CD4-positive, alpha-beta T cell treated with Interleukin-2 at 100 ng/mL for 4 hours (primary cell): Measurements from ENCODE around the gene DPP7.
A peak's percentile ranks its signal among the peaks of the same experiment; 100 is the strongest.

Experiments
- DNase-seq: peaks from one replicate; pipeline ENCODE4 v3.0.0-alpha.2; 2020; ENCODE audit warnings: low spot score

Gene DPP7

DNA sequence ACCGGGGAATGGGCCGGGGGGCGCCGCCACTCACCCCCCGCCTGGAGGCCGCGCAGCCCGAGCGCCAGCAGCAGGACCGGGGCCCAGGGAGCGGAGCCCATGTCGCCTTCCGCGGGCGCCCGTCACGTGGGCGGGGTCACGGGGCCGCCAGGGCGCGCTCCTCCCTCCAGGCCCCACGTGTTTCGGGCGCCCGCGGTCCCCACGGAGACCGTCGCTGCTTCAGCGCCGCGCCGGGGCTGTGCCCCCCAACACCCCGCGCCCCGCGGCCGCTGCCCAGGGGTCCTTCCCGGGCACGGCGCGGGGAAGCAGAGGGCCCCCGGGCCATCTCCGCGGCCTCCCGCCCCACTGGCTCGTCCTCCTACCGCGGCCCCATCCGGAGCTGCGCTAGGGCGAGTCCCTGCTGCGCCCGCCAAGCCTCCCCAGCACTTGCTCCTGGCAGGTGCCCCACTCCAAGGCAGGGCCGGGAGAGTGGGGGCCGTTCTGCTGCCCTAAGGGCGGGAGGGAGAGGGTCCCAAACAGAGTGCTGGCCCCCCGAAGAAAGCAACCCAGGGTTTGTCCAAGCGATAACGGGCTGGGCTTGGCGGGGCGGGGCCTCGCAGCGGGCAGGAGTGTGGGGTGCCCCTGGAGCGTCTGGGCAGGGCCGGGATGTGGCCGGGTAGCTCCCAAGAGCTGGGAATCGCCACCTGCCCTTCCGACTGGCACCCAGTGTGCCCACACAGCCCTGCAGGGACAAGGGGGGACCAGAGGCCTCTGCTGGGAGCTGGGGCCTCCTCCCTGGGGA, at the start of gene DPP7:
Gene DPP7, minus strand, starts transcription at position 121 of the 781 bp plus-strand sequence. Its CDS starts 20 bp downstream, at position 101.
- peak; percentile 76 for DNase-seq

- DNase-seq, result no peak
These were observed 49.3 kb upstream of the DPP7 start for GRCh38 chr9:137163805-137164204.

GRCh38 chr9:137163365-137163715, 48.8 kb upstream of the DPP7 start:
- no peak for DNase-seq

GRCh38 chr9:137162505-137163364, 48.2 kb upstream of the DPP7 start:
- no peak for DNase-seq

- DNase-seq, result no peak
These were observed 47.3 kb upstream of the DPP7 start for GRCh38 chr9:137161558-137162486.

- DNase-seq, result no peak
These were observed 46.4 kb upstream of the DPP7 start for GRCh38 chr9:137160716-137161557.

DNA sequence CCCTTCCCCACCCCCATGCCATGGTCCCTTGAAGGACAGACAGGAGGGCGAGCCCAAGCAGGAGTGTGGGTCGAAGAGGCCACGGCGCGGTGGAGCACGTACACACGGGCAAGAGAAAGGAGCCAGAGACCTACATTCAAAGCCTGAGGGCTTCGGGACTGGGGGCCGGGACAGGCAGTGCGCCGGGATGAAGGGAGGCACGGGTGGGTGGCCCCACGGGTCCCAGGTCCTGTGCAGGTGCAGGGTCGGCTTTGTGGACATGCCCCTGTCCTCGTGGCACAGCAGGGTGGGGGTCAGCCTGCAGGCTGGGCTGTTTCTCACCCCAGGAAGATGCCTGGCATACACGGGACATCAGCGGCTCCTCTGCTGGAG, 45.5 kb upstream of the DPP7 start:
- DNase-seq, result no peak

- DNase-seq, result no peak
These were observed 44.8 kb upstream of the DPP7 start for GRCh38 chr9:137159105-137160053.

GRCh38 chr9:137158625-137159024, 44.1 kb upstream of the DPP7 start:
- DNase-seq, result no peak

- no peak for DNase-seq
These were observed 43.3 kb upstream of the DPP7 start for GRCh38 chr9:137157618-137158415.

DNA sequence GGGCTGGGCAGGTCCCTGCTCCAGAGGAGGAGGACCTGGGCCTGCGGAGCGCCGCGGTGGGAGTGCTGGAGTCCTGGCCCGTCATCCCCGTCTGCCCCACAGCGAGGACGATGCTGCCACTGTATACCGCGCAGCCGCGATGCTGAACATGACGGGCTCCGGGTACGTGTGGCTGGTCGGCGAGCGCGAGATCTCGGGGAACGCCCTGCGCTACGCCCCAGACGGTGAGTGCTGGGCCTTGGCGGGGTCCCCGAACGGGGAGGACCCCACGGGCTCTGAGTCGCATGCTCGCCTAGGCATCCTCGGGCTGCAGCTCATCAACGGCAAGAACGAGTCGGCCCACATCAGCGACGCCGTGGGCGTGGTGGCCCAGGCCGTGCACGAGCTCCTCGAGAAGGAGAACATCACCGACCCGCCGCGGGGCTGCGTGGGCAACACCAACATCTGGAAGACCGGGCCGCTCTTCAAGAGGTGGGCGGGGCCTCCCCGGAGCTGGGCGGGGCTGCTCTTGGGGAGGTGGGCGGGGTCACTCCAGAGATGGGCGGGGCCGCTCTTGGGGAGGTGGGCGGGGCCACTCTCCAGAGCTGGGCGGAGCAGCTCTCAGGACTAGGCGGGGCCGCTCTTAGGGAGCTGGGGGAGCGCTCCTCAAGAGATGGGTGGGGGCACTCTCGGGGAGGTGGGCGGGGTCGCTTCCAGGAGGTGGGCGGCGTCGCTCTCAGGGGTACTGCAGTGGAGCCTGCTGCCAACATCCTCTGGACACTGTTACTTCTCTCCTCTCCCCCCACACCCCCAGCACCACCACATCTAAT, 42.2 kb upstream of the DPP7 start:
- peak; percentile 41 for DNase-seq

DNA sequence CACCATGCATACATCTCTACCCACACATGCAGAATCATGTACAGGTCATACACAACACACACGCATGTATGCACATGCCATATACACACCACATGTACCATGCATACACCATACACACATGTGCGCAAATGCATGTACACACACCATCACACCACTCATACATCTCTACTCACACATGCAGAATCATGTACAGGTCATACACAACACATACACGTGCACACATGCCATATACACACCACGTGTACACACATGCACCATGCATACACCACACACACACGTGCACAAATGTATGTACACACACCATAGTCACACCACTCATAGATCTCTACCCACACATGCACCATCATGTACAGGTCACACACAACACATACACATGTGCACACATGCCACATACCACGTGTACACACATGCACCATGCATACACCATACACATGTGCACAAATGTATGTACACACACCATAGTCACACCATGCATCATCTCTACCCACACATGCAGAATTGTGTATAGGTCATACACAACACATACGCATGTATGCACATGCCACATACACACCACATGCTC, 38.4 kb upstream of the DPP7 start:
- no peak for DNase-seq

DNA sequence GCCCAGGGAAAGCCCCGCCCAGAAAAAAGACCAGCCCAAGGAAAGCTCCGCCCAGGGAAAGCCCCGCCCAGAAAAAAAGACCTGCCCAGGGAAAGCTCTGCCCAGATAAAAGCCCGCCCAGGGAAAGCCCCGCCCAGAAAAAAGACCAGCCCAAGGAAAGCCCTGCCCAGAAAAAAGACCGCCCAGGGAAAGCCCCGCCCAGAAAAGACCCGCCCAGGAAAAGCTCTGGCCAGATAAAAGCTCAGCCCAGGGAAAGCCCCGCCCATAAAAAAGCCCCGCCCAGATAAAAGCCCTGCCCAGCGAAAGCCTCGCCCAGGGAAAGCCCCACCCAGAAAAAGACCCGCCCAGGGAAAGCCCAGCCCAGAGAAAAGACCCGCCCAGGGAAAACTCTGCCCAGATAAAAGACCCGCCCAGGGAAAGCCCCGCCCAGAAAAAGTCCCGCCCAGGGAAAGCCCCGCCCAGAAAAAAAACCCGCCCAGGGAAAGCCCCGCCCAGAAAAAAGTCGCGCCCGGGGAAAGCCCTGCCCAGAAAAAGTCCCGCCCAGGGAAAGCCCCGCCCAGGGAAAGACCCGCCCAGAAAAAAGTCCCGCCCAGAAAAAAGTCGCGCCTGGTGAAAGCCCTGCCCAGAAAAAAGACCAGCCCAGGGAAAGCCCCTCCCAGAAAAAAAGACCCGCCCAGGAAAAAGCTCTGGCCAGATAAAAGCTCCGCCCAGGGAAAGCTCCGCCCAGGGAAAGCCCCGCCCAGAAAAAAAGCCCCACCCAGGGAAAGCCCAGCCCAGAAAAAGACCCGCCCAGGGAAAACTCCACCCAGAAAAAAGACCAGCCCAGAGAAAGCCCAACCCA, 36.3 kb upstream of the DPP7 start:
- DNase-seq, result peak; percentile 48

- no peak for DNase-seq
These were observed 35.5 kb upstream of the DPP7 start for GRCh38 chr9:137149942-137150616.

GRCh38 chr9:137149363-137149762, 34.8 kb upstream of the DPP7 start:
- no peak for DNase-seq

DNA sequence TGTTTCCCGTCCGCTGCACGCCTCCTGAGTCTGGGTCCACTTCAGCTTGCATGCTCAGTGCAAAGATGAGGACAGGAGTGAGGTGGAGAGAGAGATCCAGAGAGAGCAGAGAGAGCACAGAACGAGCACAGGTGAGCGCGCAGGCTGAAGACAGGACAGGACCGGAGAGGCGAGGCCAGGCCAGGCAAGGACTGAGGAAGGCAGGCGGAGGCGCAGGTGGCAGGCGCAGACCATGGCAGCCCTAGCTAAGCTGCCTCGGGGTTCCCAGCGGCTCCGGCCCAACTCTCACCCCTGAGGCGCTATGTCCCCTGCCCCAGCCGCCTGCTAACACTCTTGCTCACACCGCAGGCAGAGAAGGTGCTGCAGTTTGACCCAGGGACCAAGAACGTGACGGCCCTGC, 34.1 kb upstream of the DPP7 start:
- DNase-seq, result no peak

- DNase-seq, result no peak
These were observed 33.7 kb upstream of the DPP7 start for GRCh38 chr9:137148242-137148641.
